AG09319 (cell line): ENCODE data around the gene TTYH2.

Source experiments
- DNase-seq: peaks from one replicate; pipeline ENCODE4 v3.0.0-alpha.2; 2010; ENCODE audit warnings: low read depth; ENCODE audit errors: extremely low read depth
- TF ChIP-seq, protein P1 (sequence below): IDR thresholded peaks from 2 replicates; pipeline ENCODE4 v1.5.1; 2011; ENCODE audit warnings: low read depth, mild to moderate bottlenecking, inconsistent platforms, low read length, moderate library complexity

The TTYH2 gene

DNA sequence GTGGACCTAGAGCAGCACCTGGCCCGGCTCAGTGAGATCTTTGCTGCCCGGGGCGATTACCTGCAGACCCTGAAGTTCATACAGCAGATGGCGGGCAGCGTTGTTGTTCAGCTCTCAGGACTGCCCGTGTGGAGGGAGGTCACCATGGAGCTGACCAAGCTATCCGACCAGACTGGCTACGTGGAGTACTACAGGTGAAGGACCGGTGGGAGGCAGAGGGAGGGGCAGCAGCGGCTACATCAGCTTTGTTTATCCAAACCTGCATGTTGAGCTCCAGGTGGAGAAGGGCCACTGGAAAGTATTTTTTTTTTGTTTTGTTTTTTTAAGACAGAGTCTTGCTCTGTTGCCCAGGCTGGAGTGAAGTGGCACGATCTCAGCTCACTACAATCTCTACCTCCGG lies 23.9 kb downstream of the TTYH2 start:
- no peak for DNase-seq
- TF ChIP-seq, protein P1, sequence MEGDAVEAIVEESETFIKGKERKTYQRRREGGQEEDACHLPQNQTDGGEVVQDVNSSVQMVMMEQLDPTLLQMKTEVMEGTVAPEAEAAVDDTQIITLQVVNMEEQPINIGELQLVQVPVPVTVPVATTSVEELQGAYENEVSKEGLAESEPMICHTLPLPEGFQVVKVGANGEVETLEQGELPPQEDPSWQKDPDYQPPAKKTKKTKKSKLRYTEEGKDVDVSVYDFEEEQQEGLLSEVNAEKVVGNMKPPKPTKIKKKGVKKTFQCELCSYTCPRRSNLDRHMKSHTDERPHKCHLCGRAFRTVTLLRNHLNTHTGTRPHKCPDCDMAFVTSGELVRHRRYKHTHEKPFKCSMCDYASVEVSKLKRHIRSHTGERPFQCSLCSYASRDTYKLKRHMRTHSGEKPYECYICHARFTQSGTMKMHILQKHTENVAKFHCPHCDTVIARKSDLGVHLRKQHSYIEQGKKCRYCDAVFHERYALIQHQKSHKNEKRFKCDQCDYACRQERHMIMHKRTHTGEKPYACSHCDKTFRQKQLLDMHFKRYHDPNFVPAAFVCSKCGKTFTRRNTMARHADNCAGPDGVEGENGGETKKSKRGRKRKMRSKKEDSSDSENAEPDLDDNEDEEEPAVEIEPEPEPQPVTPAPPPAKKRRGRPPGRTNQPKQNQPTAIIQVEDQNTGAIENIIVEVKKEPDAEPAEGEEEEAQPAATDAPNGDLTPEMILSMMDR = no peak

DNA sequence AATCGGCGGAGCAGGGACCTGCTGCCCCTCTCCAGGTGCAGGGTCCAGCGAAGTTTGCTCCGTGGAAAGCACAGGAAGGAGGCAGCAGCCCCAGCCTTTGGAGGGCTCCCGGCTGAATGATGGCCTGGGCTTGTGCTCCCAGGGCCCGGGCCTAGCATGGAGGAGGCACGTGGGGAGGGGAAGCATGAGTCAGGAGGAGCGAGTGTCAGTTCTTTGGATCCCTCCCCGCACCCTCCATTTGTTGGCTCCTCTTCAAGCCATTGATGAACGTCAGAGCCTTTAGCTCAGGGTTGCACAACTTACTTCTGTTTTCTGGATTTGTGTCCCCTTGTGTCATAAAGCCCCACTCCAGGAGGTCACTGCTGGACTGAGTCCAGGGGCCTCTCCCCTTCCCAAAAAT lies 25.8 kb downstream of the TTYH2 start:
- TF ChIP-seq, protein P1 = no peak
- no peak for DNase-seq

DNA sequence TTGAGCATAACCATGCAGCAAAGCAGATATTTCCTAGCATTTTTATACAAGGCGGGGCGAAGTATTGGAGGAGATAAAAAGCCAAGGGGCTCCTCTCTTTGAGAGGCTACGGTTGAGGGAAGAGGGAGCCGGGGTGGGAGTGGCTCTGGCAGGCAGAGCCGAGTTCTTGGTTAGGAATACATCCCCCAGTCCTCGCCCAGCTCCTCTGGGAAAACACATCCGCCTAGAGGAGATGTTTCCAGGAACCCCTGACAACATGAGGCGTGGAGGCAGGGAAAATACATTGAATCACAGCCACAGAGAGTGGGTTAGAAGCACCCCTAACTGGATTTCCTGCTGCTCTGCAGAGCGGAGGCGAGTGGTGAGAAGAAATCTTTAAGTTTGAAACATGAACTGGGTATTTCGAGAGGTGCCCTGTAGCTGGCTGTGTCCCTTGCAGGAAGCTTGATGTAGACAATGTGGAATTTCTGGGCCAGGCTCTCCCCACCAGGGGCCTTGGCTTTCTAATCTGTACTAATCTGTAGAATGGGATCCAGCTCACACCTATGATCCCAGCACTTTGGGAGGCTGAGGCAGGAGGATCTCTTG lies 27.3 kb downstream of the TTYH2 start:
- DNase-seq = no peak
- TF ChIP-seq, protein P1 = no peak

DNA sequence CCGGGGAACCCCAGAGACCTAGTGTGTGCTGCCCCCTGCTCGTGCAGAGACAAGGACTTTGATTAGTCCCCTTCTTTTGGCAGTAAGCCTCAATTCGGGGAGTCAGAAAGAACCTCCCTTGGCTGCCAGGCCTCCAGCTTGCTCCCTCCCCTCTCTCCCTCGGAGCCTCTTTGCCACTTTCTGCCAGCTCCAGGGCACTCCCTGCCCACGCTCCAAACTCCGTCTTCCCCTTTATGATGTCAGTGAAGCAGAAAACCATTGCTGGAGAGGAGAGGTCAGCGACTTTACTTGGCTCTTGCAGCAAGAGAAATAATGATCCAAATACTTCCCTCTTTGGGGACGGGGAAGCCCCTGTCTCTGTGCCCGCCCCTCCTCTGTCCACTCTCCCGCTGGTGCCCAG lies 28.1 kb downstream of the TTYH2 start:
- TF ChIP-seq, protein P1 = no peak
- DNase-seq = no peak

DNA sequence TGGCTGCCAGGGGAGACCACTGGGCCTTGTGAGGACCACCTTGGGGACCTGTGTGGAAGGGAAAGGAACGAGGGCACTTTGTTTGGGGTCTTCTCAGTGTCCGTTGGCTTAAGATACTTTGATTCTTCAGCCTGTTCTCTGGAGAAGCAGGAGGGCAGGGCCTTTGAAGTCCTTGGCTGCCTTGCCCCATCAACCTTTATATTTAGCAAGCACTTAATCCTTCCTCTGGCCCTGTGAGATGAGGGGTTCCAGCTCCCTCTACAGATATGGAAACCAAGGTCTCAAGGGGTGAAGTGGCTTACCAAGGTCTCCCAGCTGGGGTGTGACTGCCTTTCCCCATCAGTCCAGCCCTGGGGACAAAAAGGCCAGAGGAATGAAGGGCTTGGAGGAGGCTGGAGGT lies 28.5 kb downstream of the TTYH2 start:
- DNase-seq = no peak
- TF ChIP-seq, protein P1 = no peak

DNA sequence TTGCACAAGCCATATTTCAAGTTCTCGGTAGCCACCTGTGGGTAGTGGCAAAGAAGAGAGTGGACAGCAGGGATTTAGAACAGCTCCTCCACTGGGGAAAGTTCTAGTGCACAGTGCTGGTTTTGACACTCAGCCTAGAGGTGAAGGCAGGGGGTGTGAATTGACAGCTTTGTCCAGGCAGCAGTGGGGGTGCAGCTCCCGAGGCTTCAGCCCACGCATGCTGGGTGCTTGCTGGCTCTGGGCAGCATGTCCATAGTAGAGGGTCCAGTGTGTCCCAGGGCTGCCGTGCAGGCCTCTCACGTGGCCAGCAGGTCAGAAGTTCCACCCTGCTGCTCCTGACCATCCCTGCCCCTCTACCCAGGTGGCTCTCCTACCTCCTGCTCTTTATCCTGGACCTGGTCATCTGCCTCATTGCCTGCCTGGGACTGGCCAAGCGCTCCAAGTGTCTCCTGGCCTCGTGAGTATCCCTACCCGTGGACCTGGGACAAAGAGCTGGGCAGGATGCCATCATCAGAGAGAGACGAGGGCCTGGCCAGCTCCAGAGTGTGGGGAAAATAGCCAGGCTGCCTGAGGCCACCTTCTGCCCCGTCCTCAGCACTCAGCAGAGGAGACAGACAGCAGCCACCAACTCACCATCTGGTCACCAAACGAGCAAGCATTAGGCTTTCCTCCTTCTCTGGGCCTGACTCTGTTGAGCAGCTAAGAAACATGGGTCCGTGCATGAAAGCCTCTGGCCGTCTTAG lies 29.8 kb downstream of the TTYH2 start:
- TF ChIP-seq, protein P1 = no peak
- DNase-seq = no peak

DNA sequence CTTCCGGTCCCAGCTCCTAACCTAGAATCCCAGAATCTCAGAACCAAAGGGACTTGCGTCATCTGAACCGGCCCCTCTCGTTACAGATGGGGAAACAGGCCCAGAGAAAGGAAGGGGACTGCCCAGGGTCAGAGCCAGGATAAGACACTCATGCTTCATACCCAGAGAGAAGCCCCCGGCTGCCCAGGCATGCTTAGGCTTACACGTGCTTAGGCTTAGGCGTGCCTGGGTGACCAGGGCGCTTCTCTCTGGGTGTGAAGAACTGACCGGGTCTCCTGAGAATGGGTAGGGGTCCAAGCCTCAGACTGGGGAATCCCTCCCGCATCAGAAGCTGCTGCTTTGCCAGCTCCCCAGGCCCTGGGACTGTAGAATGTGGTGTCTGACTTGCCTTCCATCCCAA lies 30.8 kb downstream of the TTYH2 start:
- no peak for DNase-seq
- TF ChIP-seq, protein P1 = no peak
